Measurements from ENCODE around the gene EEFSEC. TPM values are rescaled to one million over a fixed set of nuclear protein-coding genes. Genes with fewer than 3 reads are reported as not detected.

EEFSEC gene
- total RNA-seq, 1 experiment from 2014 or later, result 15.4 TPM

GRCh38 chr3:128434524-128434923 lies 281.2 kb downstream of the EEFSEC start:
- Histone ChIP-seq H3K4me3 (ENCODE audit: low read depth in 2 of 2, low read length in 2 of 2) (no peak overlapping the region), H3K9me3 (ENCODE audit: control insufficient read depth, insufficient read depth, low read depth, low read length) (no peaks in the 10 kb centered on the region), H3K36me3 (ENCODE audit: control insufficient read depth, insufficient read depth, low read length) (no peaks in the 10 kb centered on the region), H3K27me3 (ENCODE audit: control insufficient read depth, insufficient read depth, low read length) (no peaks in the 10 kb centered on the region), H3K4me1 (ENCODE audit: control insufficient read depth, insufficient read depth, low read length) (peaks cover 13% of the 10 kb centered on the region), H3K27ac (ENCODE audit: low read length) (no peak overlapping the region)
- TF ChIP-seq TCF7L2 (IDR thresholded peaks at IDR 0.05; ENCODE audit: low read depth, low read length) (no peak), SIN3A (IDR thresholded peaks at IDR 0.05; ENCODE audit: borderline replicate concordance, insufficient read depth, low read depth, low read length) (no peak), POLR2AphosphoS5 (IDR thresholded peaks at IDR 0.05; ENCODE audit: low read depth, low read length) (no peak)
- TF ChIP-seq, protein P1, sequence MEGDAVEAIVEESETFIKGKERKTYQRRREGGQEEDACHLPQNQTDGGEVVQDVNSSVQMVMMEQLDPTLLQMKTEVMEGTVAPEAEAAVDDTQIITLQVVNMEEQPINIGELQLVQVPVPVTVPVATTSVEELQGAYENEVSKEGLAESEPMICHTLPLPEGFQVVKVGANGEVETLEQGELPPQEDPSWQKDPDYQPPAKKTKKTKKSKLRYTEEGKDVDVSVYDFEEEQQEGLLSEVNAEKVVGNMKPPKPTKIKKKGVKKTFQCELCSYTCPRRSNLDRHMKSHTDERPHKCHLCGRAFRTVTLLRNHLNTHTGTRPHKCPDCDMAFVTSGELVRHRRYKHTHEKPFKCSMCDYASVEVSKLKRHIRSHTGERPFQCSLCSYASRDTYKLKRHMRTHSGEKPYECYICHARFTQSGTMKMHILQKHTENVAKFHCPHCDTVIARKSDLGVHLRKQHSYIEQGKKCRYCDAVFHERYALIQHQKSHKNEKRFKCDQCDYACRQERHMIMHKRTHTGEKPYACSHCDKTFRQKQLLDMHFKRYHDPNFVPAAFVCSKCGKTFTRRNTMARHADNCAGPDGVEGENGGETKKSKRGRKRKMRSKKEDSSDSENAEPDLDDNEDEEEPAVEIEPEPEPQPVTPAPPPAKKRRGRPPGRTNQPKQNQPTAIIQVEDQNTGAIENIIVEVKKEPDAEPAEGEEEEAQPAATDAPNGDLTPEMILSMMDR (IDR thresholded peaks at IDR 0.05), result no peak
- TF ChIP-seq, protein P2, sequence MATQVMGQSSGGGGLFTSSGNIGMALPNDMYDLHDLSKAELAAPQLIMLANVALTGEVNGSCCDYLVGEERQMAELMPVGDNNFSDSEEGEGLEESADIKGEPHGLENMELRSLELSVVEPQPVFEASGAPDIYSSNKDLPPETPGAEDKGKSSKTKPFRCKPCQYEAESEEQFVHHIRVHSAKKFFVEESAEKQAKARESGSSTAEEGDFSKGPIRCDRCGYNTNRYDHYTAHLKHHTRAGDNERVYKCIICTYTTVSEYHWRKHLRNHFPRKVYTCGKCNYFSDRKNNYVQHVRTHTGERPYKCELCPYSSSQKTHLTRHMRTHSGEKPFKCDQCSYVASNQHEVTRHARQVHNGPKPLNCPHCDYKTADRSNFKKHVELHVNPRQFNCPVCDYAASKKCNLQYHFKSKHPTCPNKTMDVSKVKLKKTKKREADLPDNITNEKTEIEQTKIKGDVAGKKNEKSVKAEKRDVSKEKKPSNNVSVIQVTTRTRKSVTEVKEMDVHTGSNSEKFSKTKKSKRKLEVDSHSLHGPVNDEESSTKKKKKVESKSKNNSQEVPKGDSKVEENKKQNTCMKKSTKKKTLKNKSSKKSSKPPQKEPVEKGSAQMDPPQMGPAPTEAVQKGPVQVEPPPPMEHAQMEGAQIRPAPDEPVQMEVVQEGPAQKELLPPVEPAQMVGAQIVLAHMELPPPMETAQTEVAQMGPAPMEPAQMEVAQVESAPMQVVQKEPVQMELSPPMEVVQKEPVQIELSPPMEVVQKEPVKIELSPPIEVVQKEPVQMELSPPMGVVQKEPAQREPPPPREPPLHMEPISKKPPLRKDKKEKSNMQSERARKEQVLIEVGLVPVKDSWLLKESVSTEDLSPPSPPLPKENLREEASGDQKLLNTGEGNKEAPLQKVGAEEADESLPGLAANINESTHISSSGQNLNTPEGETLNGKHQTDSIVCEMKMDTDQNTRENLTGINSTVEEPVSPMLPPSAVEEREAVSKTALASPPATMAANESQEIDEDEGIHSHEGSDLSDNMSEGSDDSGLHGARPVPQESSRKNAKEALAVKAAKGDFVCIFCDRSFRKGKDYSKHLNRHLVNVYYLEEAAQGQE (IDR thresholded peaks at IDR 0.05; ENCODE audit: insufficient read depth in 1 of 2, low read depth in 2 of 2, low read length in 1 of 2), result no peak
- in situ Hi-C loops (cut with HindIII; ENCODE audit: low pct_unique_long_range_greater_than_20kb, low sequenced_read_pairs) (no loop called here), intact Hi-C loops (cut with micrococcal nuclease; ENCODE audit: unreplicated experiment) (no loop called here)
- CTCF ChIA-PET, result no interaction called here
- ATAC-seq (no peak), DNase-seq (ENCODE audit: low read depth, low spot score) (no peak)
- no TSS peak for BruUV-seq (replicated peaks)
- POLR2A ChIA-PET, result no interaction called here

- intact Hi-C loops (cut with micrococcal nuclease; ENCODE audit: unreplicated experiment) (no loop called here), in situ Hi-C loops (cut with HindIII; ENCODE audit: low pct_unique_long_range_greater_than_20kb, low sequenced_read_pairs) (no loop called here)
- ChIA-PET POLR2A (no interaction called here), CTCF (no interaction called here)
- TF ChIP-seq SIN3A (IDR thresholded peaks at IDR 0.05; ENCODE audit: borderline replicate concordance, insufficient read depth, low read depth, low read length) (no peak), POLR2AphosphoS5 (IDR thresholded peaks at IDR 0.05; ENCODE audit: low read depth, low read length) (no peak), TCF7L2 (IDR thresholded peaks at IDR 0.05; ENCODE audit: low read depth, low read length) (no peak)
- TF ChIP-seq, protein P1 (IDR thresholded peaks at IDR 0.05), result no peak
- TF ChIP-seq, protein P2 (IDR thresholded peaks at IDR 0.05; ENCODE audit: insufficient read depth in 1 of 2, low read depth in 2 of 2, low read length in 1 of 2), result no peak
- no peak overlapping the region for H3K4me3 ChIP-seq (ENCODE audit: low read depth in 2 of 2, low read length in 2 of 2)
- H3K27ac ChIP-seq (ENCODE audit: low read length), result peak overlapping the region; percentile 12; the same call in 1 of the 2 replicates
- no peaks in the 10 kb centered on the region for H3K36me3 ChIP-seq (ENCODE audit: control insufficient read depth, insufficient read depth, low read length)
- H3K4me1 ChIP-seq (ENCODE audit: control insufficient read depth, insufficient read depth, low read length), result peaks cover 13% of the 10 kb centered on the region
- BruUV-seq (replicated peaks), result no TSS peak
- no peaks in the 10 kb centered on the region for H3K9me3 ChIP-seq (ENCODE audit: control insufficient read depth, insufficient read depth, low read depth, low read length)
- DNase-seq (ENCODE audit: low read depth, low spot score) (no peak), ATAC-seq (peak; percentile 20; the same call in 1 of the 2 replicates)
- H3K27me3 ChIP-seq (ENCODE audit: control insufficient read depth, insufficient read depth, low read length), result no peaks in the 10 kb centered on the region
Measured at GRCh38 chr3:128435058-128435457, 281.8 kb downstream of the EEFSEC start.

Measured in Panc1 (cell line).